Measurements from ENCODE around the gene EDN1.

GRCh38 chr6:12339808-12340487 lies 49.8 kb downstream of the EDN1 start:
- TF ChIP-seq POLR2A (IDR thresholded peaks at IDR 0.05) (no peak), POLR2AphosphoS5 (IDR thresholded peaks at IDR 0.05) (no peak)
- TF ChIP-seq, protein P1, sequence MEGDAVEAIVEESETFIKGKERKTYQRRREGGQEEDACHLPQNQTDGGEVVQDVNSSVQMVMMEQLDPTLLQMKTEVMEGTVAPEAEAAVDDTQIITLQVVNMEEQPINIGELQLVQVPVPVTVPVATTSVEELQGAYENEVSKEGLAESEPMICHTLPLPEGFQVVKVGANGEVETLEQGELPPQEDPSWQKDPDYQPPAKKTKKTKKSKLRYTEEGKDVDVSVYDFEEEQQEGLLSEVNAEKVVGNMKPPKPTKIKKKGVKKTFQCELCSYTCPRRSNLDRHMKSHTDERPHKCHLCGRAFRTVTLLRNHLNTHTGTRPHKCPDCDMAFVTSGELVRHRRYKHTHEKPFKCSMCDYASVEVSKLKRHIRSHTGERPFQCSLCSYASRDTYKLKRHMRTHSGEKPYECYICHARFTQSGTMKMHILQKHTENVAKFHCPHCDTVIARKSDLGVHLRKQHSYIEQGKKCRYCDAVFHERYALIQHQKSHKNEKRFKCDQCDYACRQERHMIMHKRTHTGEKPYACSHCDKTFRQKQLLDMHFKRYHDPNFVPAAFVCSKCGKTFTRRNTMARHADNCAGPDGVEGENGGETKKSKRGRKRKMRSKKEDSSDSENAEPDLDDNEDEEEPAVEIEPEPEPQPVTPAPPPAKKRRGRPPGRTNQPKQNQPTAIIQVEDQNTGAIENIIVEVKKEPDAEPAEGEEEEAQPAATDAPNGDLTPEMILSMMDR (IDR thresholded peaks at IDR 0.05): no peak
